NCI-H2196 (cell line): ENCODE results near the gene PRG3.
A peak's percentile ranks its signal among the peaks of the same experiment; 100 is the strongest.
"Not testable (repeated sequence)": the region's sequence is repeated elsewhere in the genome, so short reads cannot be mapped to it uniquely, and the experiment has no call there.

ENCODE experiments used
- DNase-seq: peaks from one replicate; lab custom pipeline; 2025; ENCODE audit not compliant: unreplicated experiment; lab: John Stamatoyannopoulos, UW

The PRG3 gene

DNA sequence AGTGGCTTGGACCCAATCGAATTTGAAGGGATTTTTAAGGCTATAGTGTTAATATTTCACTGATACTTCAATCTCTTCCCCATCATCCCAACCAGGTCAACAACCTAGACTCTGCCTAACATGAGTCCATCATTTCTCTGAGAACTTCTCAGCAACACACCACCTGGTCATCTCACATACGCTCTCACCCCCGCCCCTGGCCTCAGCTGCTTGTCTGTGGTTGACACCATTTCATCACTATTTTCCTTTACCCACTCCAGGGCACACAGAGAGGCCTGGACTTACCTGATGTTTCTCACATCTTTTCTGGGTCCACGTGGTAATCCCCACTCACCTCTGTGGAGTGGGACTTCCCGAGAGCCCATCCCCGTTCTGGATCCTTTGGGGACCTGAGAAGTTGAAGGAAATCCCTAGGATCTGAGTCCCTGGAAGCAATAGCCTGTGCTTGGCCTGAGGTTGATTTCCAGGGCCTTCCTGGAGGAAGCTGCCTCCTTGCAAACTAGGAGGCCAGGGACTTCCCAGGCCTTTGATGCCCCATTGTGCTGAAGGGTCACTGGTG is 39.6 kb downstream of the PRG3 start:
- DNase-seq = no peak

DNA sequence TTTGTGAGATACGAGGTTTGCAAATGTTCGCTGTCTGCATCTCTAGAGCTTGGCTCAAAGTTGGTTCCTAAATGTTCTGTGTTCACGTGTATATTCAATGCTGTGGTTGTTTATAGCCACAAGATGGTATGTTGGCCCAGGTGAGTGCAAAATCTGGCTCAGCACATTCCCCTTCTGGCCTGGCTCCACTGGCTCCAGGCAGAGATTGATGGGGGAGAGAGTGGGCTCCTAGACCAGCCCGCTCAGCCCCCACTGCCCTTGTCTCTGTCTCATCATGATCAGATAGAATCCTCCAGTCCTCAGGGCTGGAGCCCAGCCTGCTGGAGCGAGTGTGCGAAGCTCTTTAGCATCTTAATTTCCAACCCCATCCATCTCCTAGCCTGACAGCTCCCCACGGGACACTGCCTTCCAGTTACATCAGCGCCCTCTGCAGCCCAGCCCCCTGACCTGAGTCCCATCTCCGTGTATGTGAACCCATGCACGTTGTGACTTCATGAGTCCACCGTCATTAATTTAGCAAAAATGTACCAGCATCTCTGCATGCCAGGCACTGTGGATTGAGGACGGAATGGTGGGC is 40.8 kb downstream of the PRG3 start:
- DNase-seq = no peak

DNA sequence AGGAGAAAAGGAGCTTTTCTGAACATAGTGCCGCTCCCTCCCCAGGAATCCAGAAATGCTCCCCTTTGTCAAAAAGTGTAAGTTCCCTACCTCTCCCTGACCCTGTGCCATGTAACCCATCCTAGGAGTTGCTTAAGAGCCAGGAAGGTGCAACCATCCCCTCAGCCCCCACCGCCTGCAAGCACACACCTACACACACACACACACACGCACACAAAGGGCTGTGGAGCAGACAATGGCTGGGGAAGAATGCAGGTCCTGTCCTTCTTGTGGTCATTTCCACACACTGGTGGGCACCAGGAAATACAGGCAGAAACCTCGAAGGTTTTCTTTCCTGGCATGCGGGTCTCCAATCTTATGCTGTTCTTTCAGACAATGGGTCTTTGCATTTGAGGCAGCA is 41.6 kb downstream of the PRG3 start:
- no peak for DNase-seq

DNA sequence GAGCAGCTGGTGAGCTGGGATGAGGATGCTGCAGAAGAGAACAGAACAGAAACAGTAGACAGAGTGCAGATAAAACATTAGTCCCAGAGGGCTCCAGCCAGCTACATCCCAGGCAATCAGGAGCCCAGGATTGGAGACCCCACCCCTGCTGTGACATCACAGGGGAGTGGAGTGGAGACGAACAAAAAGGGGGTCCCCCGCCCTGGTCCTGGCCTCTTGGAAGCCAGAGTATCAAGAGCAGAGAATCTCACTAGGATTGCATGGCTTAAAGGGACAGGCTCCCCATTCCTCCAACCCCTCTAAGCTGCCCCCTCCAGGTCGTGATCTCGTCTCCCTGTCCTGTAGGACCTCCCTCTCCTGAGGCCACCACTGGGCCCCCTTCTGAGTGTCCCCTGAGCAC is 42.8 kb downstream of the PRG3 start, which contains the start of gene P2RX3:
Gene P2RX3, plus strand, starts transcription at position 211 of the 400 bp plus-strand sequence. CDS start 199 bp downstream, outside the sequence.
- no peak for DNase-seq

DNA sequence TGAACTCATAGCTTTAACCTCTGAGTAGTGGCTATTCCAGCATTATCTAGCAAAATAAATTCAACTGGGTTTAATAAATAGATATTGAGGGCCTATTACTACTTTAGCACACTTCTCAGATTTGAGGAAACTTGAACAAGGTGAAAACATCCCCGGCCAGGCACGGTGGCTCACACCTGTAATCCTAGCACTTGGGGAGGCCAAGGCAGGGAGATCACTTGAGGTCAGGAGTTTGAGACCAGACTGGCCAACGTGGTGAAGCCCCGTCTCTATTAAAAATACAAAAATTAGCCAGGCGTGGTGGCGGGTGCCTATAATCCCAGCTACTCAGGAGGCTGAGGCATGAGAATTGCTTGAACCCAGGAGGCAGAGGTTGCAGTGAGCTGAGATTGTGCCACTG is 44.1 kb downstream of the PRG3 start:
- DNase-seq = not testable (repeated sequence)

DNA sequence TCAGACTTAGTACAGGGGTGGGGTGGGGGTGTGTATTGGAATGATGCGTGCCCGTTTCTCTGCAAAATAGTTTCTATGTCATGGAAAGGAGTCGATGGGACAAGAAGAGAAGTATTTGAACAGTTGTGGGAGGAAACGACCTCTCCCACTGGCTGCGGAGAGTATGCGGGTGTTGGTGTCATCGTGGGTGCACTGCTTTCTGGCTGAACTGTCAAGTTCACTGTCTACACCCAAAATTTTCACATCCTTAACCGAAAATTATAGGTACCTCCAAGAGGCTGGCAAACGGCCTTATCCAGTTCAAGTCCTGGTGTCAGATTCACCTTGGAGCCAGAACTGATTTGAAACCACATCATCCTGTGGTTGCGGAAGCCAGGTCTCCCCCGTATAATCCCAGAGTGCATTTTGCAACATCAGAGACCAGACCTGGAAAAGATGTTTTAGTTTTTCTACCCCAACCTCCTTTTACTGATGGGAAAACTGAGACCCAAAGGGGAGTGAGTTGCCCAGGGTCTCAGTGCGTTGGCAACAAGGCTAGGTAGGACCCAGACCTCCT is 44.8 kb downstream of the PRG3 start:
- no peak for DNase-seq

DNA sequence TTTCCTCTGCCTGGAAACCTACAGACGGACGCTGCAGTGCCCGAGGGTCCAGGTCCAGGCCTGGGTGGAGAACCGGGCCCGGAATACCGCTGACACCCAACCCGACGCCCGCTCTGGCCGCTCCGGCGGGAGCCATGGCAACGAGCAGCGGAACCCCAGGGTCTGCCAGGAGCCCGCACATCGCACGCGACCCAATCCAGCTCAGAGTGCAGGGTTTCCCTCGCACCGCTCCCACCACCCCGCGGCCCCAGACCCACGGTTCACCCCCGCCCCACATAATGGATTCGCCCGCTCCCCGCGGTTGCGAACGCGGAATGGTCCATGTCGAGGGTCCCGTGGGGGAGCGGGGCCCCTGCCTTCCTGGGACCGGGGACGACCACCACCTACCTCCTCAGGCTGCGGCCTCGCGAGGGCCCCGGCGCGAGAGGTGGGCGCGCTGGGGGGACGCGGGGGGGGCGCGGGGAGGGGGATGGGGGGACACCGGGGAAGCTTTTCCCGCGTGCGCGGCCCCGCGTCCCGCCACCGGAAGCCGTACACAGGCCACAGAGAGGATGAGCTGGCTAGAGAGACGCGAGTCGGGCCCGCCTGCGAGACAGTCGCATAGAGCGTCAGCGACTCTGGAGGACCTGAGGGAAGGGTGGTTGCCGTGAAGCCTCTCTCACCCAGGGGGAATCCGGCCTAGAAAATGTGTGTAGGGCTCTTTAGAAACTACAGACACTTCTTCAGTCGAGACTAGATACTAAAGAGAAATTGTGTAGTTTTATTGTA is 45.4 kb downstream of the PRG3 start, which contains the start of gene SSRP1:
Gene SSRP1, minus strand, starts transcription at position 550 of the 768 bp plus-strand sequence. CDS start 771 bp downstream, outside the sequence.
- peak; percentile 87 for DNase-seq

DNA sequence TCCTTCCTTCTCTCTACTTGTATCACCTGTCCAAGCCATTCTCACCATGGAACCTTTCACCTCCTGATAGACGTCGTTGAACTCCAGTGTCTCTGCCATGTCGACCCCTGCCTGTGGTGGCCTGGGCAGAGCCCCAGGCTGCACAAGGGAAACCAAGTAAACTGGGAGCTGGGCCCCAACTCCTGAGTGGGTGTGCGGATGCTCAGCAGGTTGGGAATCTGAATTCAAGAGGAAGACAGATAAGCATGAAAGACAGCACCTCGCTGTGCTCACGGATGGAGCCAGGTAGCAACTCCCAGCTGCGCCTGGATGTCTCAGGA is 46.0 kb downstream of the PRG3 start:
- no peak for DNase-seq

GRCh38 chr11:57332694-57333440 is 48.1 kb downstream of the PRG3 start:
- no peak for DNase-seq

DNA sequence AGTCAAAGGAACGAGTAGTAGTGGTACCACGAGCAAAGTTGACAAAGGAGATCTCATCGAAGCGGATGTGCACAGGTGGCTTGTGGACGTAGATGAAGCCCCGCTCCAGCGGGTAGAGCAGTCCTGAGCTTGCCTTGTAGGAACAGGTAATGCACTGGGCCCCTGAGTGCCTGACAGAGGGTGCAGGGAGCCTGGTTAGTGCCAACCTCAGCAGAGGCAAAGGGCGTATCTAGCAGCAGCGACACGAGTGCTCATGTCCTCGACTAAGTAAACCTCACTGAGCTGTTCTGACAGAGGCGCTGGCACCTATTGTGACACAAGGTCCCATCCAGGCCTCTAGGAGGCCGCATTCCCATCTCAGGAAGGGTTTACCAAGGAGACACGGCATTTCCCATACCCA is 49.2 kb downstream of the PRG3 start:
- no peak for DNase-seq

DNA sequence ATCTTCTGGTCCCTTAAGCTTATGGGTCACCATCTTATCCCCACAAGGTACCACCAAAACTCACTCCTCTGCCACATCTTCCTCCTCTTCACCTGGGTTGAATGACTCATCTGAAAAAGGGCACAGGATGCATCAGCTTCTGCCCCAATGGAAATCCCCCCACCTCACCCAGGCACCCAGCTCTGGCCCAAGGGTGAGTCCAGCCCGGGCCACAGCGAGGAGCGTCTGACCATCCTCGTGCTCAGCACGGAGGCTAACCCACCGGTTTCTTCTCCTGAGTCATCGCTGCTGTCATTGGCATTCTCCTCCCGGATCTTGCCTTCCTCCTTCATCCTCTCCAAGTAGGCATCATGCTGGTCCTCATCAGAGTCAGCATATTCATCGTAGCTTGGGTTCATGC is 50.9 kb downstream of the PRG3 start:
- DNase-seq = no peak

GRCh38 chr11:57327721-57328120 is 53.2 kb downstream of the PRG3 start:
- no peak for DNase-seq
